ENCODE measurements around the gene TMEM72. TPM values are rescaled to one million over a fixed set of nuclear protein-coding genes. Genes with fewer than 3 reads are reported as not detected.

Gene TMEM72
- total RNA-seq, 1 donor from 2014 or later, result not detected

DNA sequence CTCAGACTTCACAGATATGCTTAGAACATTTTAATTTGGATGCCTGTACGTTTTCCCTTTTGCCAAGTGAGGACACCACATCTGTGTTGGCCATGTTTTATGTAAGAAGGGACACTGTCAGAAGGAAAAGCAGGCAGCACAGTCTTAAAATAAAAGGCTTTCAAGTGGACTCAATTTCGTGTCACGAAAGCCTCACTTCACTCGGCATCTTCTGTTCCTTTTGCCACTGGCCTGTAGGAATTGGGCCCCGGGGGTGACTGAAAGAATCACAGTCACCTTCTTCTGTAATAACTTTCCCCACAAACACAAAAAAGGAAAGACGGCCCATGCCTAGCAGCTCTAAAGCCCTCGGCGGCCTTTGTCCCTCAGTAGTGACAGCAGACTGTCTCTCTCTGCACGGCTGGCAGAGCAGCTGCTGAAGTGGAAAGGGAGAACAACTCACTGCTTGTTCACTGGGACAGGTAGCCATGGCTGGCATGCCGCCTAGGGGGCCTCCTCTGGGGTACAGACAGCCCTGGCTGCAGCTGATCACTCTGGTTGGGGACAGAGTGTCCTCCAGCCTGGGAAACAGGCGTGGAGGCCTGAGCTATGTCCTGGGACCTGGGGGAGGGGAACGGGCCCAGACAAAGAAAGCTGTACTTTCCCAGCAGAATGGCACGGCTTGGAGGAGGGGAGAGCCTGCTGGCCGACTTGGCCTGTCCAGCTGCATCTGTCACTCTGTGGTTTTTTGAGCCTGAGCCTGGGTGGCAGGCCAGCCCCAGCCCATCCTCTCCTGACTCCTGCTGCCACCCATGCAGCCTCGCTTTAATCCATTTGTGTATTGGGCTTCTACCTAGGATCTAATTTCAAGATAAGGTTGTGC, 52.9 kb downstream of the TMEM72 start:
- H3K36me3 ChIP-seq (ENCODE audit: control insufficient read depth, insufficient read depth, low read length), result no peaks in the 10 kb centered on the region
- H3K27me3 ChIP-seq (ENCODE audit: control insufficient read depth, insufficient read depth, low read length), result no peaks in the 10 kb centered on the region
- no peak overlapping the region for H3K4me3 ChIP-seq (ENCODE audit: low read depth, low read length)
- TF ChIP-seq, protein P1, sequence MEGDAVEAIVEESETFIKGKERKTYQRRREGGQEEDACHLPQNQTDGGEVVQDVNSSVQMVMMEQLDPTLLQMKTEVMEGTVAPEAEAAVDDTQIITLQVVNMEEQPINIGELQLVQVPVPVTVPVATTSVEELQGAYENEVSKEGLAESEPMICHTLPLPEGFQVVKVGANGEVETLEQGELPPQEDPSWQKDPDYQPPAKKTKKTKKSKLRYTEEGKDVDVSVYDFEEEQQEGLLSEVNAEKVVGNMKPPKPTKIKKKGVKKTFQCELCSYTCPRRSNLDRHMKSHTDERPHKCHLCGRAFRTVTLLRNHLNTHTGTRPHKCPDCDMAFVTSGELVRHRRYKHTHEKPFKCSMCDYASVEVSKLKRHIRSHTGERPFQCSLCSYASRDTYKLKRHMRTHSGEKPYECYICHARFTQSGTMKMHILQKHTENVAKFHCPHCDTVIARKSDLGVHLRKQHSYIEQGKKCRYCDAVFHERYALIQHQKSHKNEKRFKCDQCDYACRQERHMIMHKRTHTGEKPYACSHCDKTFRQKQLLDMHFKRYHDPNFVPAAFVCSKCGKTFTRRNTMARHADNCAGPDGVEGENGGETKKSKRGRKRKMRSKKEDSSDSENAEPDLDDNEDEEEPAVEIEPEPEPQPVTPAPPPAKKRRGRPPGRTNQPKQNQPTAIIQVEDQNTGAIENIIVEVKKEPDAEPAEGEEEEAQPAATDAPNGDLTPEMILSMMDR (IDR thresholded peaks at IDR 0.05; ENCODE audit: insufficient read depth, low read length, poor library complexity, severe bottlenecking), result no peak
- no peak for DNase-seq (ENCODE audit: low read depth)

DNA sequence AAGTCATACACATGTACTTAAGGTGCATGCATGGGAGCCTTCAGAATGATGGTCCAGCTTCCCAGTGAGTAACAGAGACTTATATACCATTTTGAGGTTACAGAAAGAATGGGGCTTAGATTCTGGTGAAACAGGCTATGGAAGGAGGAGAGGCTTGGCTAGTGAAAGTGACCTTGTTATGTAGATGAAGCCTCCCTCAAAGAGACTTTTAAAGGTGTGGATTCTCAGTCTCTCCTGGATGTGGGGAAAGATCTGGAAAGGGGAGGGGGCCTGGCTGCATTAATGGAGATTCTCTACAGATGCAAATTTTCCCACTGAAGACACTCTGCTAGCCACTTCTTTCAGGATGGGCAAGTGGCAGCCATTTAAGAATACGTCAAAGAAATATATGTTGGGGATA, 54.0 kb downstream of the TMEM72 start:
- DNase-seq (ENCODE audit: low read depth), result no peak
- TF ChIP-seq, protein P1 (IDR thresholded peaks at IDR 0.05; ENCODE audit: insufficient read depth, low read length, poor library complexity, severe bottlenecking), result no peak
- Histone ChIP-seq H3K36me3 (ENCODE audit: control insufficient read depth, insufficient read depth, low read length) (no peaks in the 10 kb centered on the region), H3K4me3 (ENCODE audit: low read depth, low read length) (no peak overlapping the region), H3K27me3 (ENCODE audit: control insufficient read depth, insufficient read depth, low read length) (no peaks in the 10 kb centered on the region)

DNA sequence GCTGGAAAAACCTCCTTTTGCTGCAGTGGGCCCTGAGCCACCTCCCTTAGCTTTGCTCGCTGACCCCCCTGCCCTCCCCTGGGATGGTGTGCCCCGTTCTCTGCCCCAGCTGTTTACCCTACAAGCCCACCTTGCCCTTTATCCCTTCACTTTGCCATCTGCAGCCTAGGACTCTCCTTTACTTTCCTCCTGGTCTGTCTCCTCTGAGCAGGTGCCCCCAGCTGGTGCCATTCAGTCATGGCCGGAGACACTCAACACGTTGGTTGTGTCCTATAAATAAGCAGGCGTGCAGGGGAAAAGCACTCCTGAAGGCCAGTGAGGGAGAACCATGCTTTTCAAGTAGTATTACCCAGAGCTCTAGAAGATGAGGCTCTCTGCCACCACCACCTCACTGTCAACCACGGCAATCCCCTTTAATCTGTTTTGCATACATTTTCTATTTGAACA, 54.5 kb downstream of the TMEM72 start:
- TF ChIP-seq, protein P1 (IDR thresholded peaks at IDR 0.05; ENCODE audit: insufficient read depth, low read length, poor library complexity, severe bottlenecking), result no peak
- Histone ChIP-seq H3K27me3 (ENCODE audit: control insufficient read depth, insufficient read depth, low read length) (no peaks in the 10 kb centered on the region), H3K36me3 (ENCODE audit: control insufficient read depth, insufficient read depth, low read length) (no peaks in the 10 kb centered on the region), H3K4me3 (ENCODE audit: low read depth, low read length) (no peak overlapping the region)
- DNase-seq (ENCODE audit: low read depth), result no peak

DNA sequence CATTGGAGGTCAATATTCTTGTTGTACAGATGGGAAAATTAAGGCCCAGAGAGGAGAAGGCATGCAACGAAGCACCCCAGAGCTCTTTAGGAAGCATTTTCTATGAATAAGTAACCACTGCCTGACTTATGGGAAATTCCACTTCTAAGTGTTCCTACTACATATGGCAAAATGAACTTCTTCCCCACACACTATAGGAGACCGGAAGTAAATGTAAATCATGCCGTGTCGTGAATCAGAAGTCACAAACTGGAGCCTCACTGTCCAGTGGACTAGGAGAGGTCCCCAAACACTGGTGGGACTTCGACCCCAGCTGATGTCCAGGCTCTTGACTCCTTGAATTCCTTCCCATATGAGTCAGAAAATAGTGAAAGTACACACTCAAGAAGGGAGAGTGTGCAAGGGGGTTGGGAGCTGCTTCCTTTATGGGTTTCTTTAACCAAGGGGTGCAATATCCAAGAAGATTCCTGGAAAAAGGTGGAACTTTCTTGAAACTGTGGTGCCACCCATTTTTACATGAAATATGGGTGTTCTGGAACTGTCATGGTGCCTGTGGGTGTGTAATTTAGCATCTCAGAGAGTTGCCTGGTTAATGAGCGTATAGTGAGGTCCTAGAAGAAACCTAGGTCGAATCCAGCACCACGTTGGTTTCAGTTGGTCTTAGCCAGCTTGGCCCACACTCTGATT, 55.1 kb downstream of the TMEM72 start:
- Histone ChIP-seq H3K4me3 (ENCODE audit: low read depth, low read length) (no peak overlapping the region), H3K36me3 (ENCODE audit: control insufficient read depth, insufficient read depth, low read length) (no peaks in the 10 kb centered on the region), H3K27me3 (ENCODE audit: control insufficient read depth, insufficient read depth, low read length) (no peaks in the 10 kb centered on the region)
- TF ChIP-seq, protein P1 (IDR thresholded peaks at IDR 0.05; ENCODE audit: insufficient read depth, low read length, poor library complexity, severe bottlenecking), result no peak
- DNase-seq (ENCODE audit: low read depth), result no peak

DNA sequence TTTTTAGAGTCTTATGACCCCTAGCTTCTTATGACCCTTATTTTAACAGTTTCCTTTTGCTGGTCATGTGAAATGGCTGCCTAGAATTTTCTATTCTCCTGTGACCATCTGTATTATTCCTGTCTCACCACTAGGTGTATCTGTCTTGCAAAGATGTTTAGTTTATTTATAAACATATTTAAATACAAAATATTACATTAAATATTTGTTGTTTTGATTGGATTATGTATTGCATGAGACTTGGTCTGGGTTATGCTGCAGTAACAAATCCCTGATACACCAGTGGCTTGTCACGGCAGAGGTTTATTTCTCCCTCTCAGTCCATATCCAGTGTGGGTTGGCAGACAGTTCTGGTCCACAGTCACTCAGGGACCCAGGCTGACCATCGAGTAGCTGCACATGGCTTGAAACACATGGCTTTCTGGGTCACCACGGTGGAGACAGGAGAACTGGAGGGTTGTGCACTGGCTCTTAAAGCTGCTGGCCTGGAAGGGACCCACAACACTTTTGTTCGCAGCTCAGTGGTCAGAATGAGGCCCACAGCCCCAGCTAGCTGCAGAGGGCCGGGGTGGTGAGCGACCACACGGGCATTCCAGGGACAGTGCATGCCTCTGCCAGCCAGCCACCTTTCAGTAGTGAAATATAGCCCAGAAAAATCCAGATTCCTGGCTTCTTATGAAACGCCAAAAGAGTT, 55.8 kb downstream of the TMEM72 start:
- TF ChIP-seq, protein P1 (IDR thresholded peaks at IDR 0.05; ENCODE audit: insufficient read depth, low read length, poor library complexity, severe bottlenecking), result peak; percentile 15
- Histone ChIP-seq H3K27me3 (ENCODE audit: control insufficient read depth, insufficient read depth, low read length) (no peaks in the 10 kb centered on the region), H3K36me3 (ENCODE audit: control insufficient read depth, insufficient read depth, low read length) (no peaks in the 10 kb centered on the region), H3K4me3 (ENCODE audit: low read depth, low read length) (no peak overlapping the region)
- no peak for DNase-seq (ENCODE audit: low read depth)
